AG04450 (cell line): ENCODE results near the gene TSPO2. TPM values are rescaled to one million over a fixed set of nuclear protein-coding genes. Genes with fewer than 3 reads are reported as not detected.

ENCODE experiments used
- CTCF ChIA-PET: fragments of 300-600, 350-600 bp; formaldehyde crosslinking; extraction: SDS; loops from one replicate; lab custom pipeline; 2022; ENCODE audit warnings: antibody characterized with exemption, inconsistent platforms; lab: Charles Lee
- POLR2A ChIA-PET: fragments of 350-600 bp; formaldehyde crosslinking; extraction: SDS; loops from one replicate; lab custom pipeline; 2021; ENCODE audit warnings: antibody characterized with exemption, inconsistent platforms; lab: Yijun Ruan, JAX
- DNase-seq: peaks from one replicate; pipeline ENCODE4 v3.0.0-alpha.2; 2011; ENCODE audit warnings: low read depth, low spot score
- H3K27ac ChIP-seq: one replicate; pipeline ENCODE4 v1.5.1; 2012; ENCODE audit warnings: low read depth, low read length, control low read depth
- H3K27me3 ChIP-seq: one replicate; pipeline ENCODE4 v1.6.0; 2012; ENCODE audit warnings: low read length; ENCODE audit not compliant: control insufficient read depth, insufficient read depth
- H3K4me3 ChIP-seq: 2 replicates; pipeline ENCODE4 v1.5.1; 2011; ENCODE audit warnings: mild to moderate bottlenecking, low read depth, low read length, control low read depth
- H3K9me3 ChIP-seq: 2 replicates; pipeline ENCODE4 v1.5.1; 2012; ENCODE audit warnings: low read length; ENCODE audit not compliant: control insufficient read depth, insufficient read depth
- CTCF ChIP-seq: IDR thresholded peaks from 2 replicates; pipeline ENCODE4 v1.5.1; 2011; ENCODE audit warnings: low read depth, low read length, control low read depth, inconsistent platforms
- polyA plus RNA-seq: library from polyadenylated mRNA; depleted of rRNA; stranded (reverse); fragments of >200 nt; gene quantifications from 2 replicates; pipeline ENCODE4 v1.2.3, GENCODE V29; 2011

Gene TSPO2
- polyA plus RNA-seq, 1 experiment, result not detected

- POLR2A ChIA-PET, result no interaction called here
- CTCF ChIA-PET, result interaction anchor here (0.8 to 6.2 kb wide), 11 partner anchors 11 to 1058 kb away, joined by 3 to 51 read pairs (median 4); no protein-coding TSS in a partner anchor
- DNase-seq, result no peak
Observed at GRCh38 chr6:41039060-41039998, 2.9 kb upstream of the TSPO2 start, which contains the start of gene UNC5CL. TSS of gene UNC5CL (minus strand) at chr6:41039221. CDS start at chr6:41035074, 4,147 bp downstream.

DNA sequence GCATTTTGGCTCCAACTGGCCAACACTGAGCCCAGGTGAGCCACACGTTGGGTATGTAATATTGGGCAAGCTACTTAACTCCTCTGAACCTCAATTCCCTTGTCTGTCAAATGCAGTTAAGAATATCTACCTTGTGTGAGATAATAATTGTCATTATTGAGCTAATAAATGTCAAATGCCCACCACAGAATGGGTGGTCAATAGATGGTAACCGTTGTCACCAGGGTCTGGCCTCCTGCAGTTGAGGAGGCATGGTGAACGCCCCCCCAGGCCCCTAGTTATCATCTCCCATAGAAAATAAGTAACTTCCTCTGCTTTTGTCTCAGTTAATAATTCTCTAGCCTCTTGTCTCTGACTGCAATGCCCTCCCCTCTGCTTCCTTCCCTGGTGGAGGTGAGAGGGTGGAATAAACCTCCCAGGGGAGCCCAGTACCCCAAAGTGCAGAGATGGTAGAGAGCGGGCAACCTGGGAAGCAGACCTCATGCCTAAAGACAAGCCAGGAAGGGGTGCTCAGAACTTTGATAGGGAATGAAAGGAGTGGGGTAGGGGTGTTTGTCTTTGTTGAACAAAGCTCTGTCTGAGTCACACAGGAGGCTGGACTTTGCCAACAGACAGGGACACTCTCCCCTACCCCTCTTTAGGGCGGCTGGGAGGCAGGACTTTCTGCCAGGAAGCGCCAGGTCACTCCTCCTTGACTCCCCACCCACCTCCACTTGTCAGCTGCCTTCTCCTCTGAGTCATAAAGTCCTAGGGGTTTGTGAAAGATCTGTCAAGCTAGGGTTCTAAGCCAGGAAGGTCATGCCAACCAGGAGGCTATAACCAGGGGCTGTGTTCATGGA, 1.9 kb upstream of the TSPO2 start:
- no peak for TF ChIP-seq CTCF
- H3K4me3 ChIP-seq, result no peak overlapping the region
- POLR2A ChIA-PET, result no interaction called here
- no peak overlapping the region for H3K27ac ChIP-seq
- H3K27me3 ChIP-seq, result peaks cover 20% of the 10 kb centered on the region
- CTCF ChIA-PET, result interaction anchor here (0.7 to 6.2 kb wide), 13 partner anchors 12 to 1059 kb away, joined by 3 to 51 read pairs (median 3); no protein-coding TSS in a partner anchor
- no peak for DNase-seq
- H3K9me3 ChIP-seq, result no peaks in the 10 kb centered on the region

More at GRCh38 chr6:41039060-41039998, 2.9 kb upstream of the TSPO2 start, which contains the start of gene UNC5CL:
- TF ChIP-seq CTCF, result peak; percentile 67
- H3K27ac ChIP-seq, result no peak within 1 kb of the TSS
- no peaks in the 10 kb centered on the region for H3K9me3 ChIP-seq
- peaks cover 21% of the 10 kb centered on the region for H3K27me3 ChIP-seq
- no peak within 1 kb of the TSS for H3K4me3 ChIP-seq

- POLR2A ChIA-PET, result no interaction called here
- Histone ChIP-seq H3K27me3 (peaks cover 20% of the 10 kb centered on the region), H3K9me3 (no peaks in the 10 kb centered on the region), H3K4me3 (no peak overlapping the region), H3K27ac (no peak overlapping the region)
- CTCF ChIA-PET, result interaction anchor here (0.7 to 6.2 kb wide), 9 partner anchors 9 to 146 kb away, joined by 3 to 51 read pairs (median 3); no protein-coding TSS in a partner anchor
- no peak for DNase-seq
- TF ChIP-seq CTCF, result no peak
Observed at GRCh38 chr6:41040940-41041536, 1.2 kb upstream of the TSPO2 start.

- ChIA-PET CTCF (no interaction called here), POLR2A (no interaction called here)
- no peak overlapping the region for H3K27ac ChIP-seq
- H3K27me3 ChIP-seq, result peaks cover 13% of the 10 kb centered on the region
- H3K9me3 ChIP-seq, result no peaks in the 10 kb centered on the region
- DNase-seq, result no peak
- no peak overlapping the region for H3K4me3 ChIP-seq
- no peak for TF ChIP-seq CTCF
Observed at GRCh38 chr6:41043151-41043550, 884 bp downstream of the TSPO2 start.
